HepG2 (cell line): Measurements from ENCODE around the gene KATNB1. TPM values are rescaled to one million over a fixed set of nuclear protein-coding genes. Genes with fewer than 3 reads are reported as not detected.

Source experiments
- ATAC-seq: fragments of 200-7000 bp; cut with Tn5 transposase; 3 replicates; pipeline ENCODE4 v1.9.1; 2020; ENCODE audit warnings: mild to moderate bottlenecking, moderate library complexity
- BruUV-seq: library from RNA; stranded (reverse); fragments of 400-500 nt; replicated peaks from 2 replicates; lab custom pipeline; 2021; lab: Mats Ljungman, UMichigan
- CTCF ChIA-PET: fragments of 300-600 bp; formaldehyde crosslinking; extraction: SDS; loops from one replicate; lab custom pipeline; 2021; ENCODE audit warnings: low total read pairs, inconsistent platforms, low intra/inter-chr PET ratio; lab: Yijun Ruan, JAX
- POLR2A ChIA-PET: fragments of 350-600 bp; sonication (Branson Sonifier 250); formaldehyde crosslinking; loops from one replicate; lab custom pipeline; 2020; ENCODE audit warnings: antibody characterized with exemption, inconsistent platforms; lab: Yijun Ruan, JAX
- DNase-seq: peaks from one replicate; pipeline ENCODE4 v3.0.0-alpha.2; 2015; ENCODE audit warnings: low spot score
- FAIRE-seq: peaks from 3 replicates; lab custom pipeline; 2011; peaks lifted over from hg19 to GRCh38; lab: Jason Lieb, UNC
- H2AFZ ChIP-seq: one replicate; pipeline ENCODE4 v1.6.1; 2011; ENCODE audit warnings: low read length, inconsistent platforms
- H3K27ac ChIP-seq: fragments of 300-600 bp; 3 replicates; pipeline ENCODE4 v1.8.0; 2011; ENCODE audit warnings: mixed run types, mild to moderate bottlenecking, mixed read lengths, low read length, inconsistent platforms; ENCODE audit not compliant: insufficient read depth; ENCODE audit errors: extremely low read length
- H3K27me3 ChIP-seq, 2 experiments: fragments of 200-600 bp in 1 of 2; 2 replicates in 1 of 2; 3 replicates in 1 of 2; pipeline versions ENCODE4 v1.6.0 to v1.8.0; 2011; ENCODE audit warnings: low read length in 2 of 2, mild to moderate bottlenecking in 2 of 2, moderate library complexity in 2 of 2, inconsistent platforms in 1 of 2; ENCODE audit not compliant: insufficient read depth in 2 of 2, control insufficient read depth in 1 of 2
- H3K36me3 ChIP-seq, 2 experiments: fragments of 200-600 bp in 1 of 2; replicated peaks in 1 of 2; 2 replicates in 1 of 2; 3 replicates in 1 of 2; pipeline versions ENCODE4 v1.5.1 to v1.8.0; 2011; ENCODE audit warnings: low read length in 2 of 2, inconsistent platforms in 1 of 2; ENCODE audit not compliant: insufficient read depth in 2 of 2, control insufficient read depth in 1 of 2
- H3K4me1 ChIP-seq: 2 replicates; pipeline ENCODE4 v1.5.1; 2012; ENCODE audit warnings: low read length, inconsistent platforms; ENCODE audit not compliant: insufficient read depth
- H3K4me2 ChIP-seq: 2 replicates; pipeline ENCODE4 v1.6.0; 2011; ENCODE audit warnings: low read depth, low read length, inconsistent platforms
- H3K4me3 ChIP-seq, 3 experiments: fragments of 200-600 bp in 1 of 3; sonication (generic), shearing (Covaris generic) in 1 of 3; replicated peaks in 1 of 3; 2 replicates each; pipeline ENCODE4 v1.5.1; 2011 to 2016; ENCODE audit warnings: low read length in 3 of 3, inconsistent platforms in 2 of 3, low read depth in 2 of 3, mild to moderate bottlenecking in 2 of 3, control low read depth in 1 of 3, mixed read lengths in 1 of 3; ENCODE audit not compliant: insufficient read depth in 1 of 3
- H3K79me2 ChIP-seq: one replicate; pipeline ENCODE4 v1.6.1; 2011; ENCODE audit warnings: low read length, inconsistent platforms; ENCODE audit not compliant: insufficient read depth
- H3K9ac ChIP-seq: 2 replicates; pipeline ENCODE4 v1.6.0; 2011; ENCODE audit warnings: mild to moderate bottlenecking, low read depth, low read length, inconsistent platforms; ENCODE audit not compliant: insufficient read depth
- H3K9me3 ChIP-seq: 2 replicates; pipeline ENCODE4 v1.5.1; 2012; ENCODE audit warnings: mild to moderate bottlenecking, low read length
- H4K20me1 ChIP-seq: 2 replicates; pipeline ENCODE4 v1.6.0; 2011; ENCODE audit warnings: inconsistent platforms, mild to moderate bottlenecking, low read length, moderate library complexity; ENCODE audit not compliant: insufficient read depth
- CTCF ChIP-seq: sonication (generic); formaldehyde crosslinking; IDR thresholded peaks from 2 replicates; pipeline ENCODE4 v1.5.0; 2020; ENCODE audit warnings: mild to moderate bottlenecking, missing genetic modification reagents, moderate library complexity
- GMEB1 ChIP-seq: sonication (generic); formaldehyde crosslinking; IDR thresholded peaks from 2 replicates; pipeline ENCODE4 v1.5.1; 2020; ENCODE audit warnings: missing genetic modification reagents, mild to moderate bottlenecking, borderline replicate concordance
- HES4 ChIP-seq: sonication (generic); formaldehyde crosslinking; IDR thresholded peaks from 2 replicates; pipeline ENCODE4 v1.9.0; 2021; ENCODE audit warnings: mild to moderate bottlenecking, missing genetic modification reagents, borderline replicate concordance
- SIX4 ChIP-seq: sonication (generic); formaldehyde crosslinking; IDR thresholded peaks from 2 replicates; pipeline ENCODE4 v1.4.0; 2020; ENCODE audit warnings: missing genetic modification reagents
- ZNF24 ChIP-seq: fragments of 450-650 bp; IDR thresholded peaks from 2 replicates; pipeline ENCODE4 v1.6.1; 2017; ENCODE audit warnings: antibody characterized with exemption, mild to moderate bottlenecking
- WGBS: methylation state at CpG from one replicate; pipeline ENCODE4 v1.1.6; 2017; ENCODE audit warnings: low lambda C conversion rate; 5-methylcytosine and 5-hydroxymethylcytosine counted together
- in situ Hi-C: cut with HindIII; loops from 2 replicates; pipeline ENCODE4 v1.10.0; 2017; ENCODE audit warnings: low pct_unique_long_range_greater_than_20kb; ENCODE audit not compliant: extremely low pct_ligation_motif_present
- intact Hi-C: fragments of 100-400 bp; cut with micrococcal nuclease; formaldehyde crosslinking; loops from one replicate; pipeline ENCODE4 v1.10.0; 2022; ENCODE audit not compliant: unreplicated experiment
- polyA plus RNA-seq, 8 experiments: library from polyadenylated mRNA; depleted of rRNA in 3 of 8; stranded (reverse) in 7 of 8; unstranded in 1 of 8; fragments of >200 nt; fragmentation: Illumina TruSeq in 4 of 8; extraction: Trizol in 4 of 8; gene quantifications; 2 replicates each; pipeline versions ENCODE4 v1.2.1 to v1.2.3, GENCODE V29; 2011 to 2016; ENCODE audit warnings: low read depth in 4 of 8, missing spikeins in 1 of 8, mixed read lengths in 1 of 8; ENCODE audit not compliant: insufficient read depth in 1 of 8
- total RNA-seq, 5 experiments: library from RNA; depleted of rRNA; stranded (reverse); fragments of >200 nt; fragmentation: Illumina TruSeq; extraction: Trizol; gene quantifications; 2 replicates each; pipeline ENCODE4 v1.2.3, GENCODE V29; 2016; ENCODE audit warnings: low read depth in 1 of 5
- TF ChIP-seq, protein P1 (sequence below), 2 experiments: sonication (generic) in 1 of 2; formaldehyde crosslinking in 1 of 2; IDR thresholded peaks; 2 replicates each; pipeline versions ENCODE4 v1.4.0 to v1.6.1; 2018 to 2020; ENCODE audit warnings: missing genetic modification reagents in 2 of 2, borderline replicate concordance in 1 of 2, low read depth in 1 of 2, mild to moderate bottlenecking in 1 of 2, missing biosample characterization in 1 of 2
- TF ChIP-seq, protein P2 (sequence below), 2 experiments: IDR thresholded peaks; 2 replicates each; pipeline ENCODE4 v1.6.1; 2011 to 2012; ENCODE audit warnings: low read length in 2 of 2, borderline replicate concordance in 1 of 2, low read depth in 1 of 2, mild to moderate bottlenecking in 1 of 2, moderate library complexity in 1 of 2

The KATNB1 gene
- total and polyA plus RNA-seq, 2 of the 13 experiments (the other 11 are each of a cell fraction or from before 2014, with no cell fraction given), result 31.5 to 43.5 TPM

- TF ChIP-seq CTCF, result 0 out of 2 replicates have a peak, but pooled peaks have one; percentile 8
Measured at GRCh38 chr16:57727610-57728009, 8.0 kb upstream of the KATNB1 start (continued).

- ChIA-PET POLR2A (no interaction called here), CTCF (no interaction called here)
- intact Hi-C loops (no loop called here), in situ Hi-C loops (loop anchor here (5.0 kb wide), 1 partner anchor 126 kb away; no protein-coding TSS in a partner anchor)
- no TSS peak for BruUV-seq
- H3K79me2 ChIP-seq, result no peaks in the 10 kb centered on the region
- no peak overlapping the region for H3K27ac ChIP-seq
- DNase-seq (no peak), FAIRE-seq (no peak), ATAC-seq (no peak)
- no peaks in the 10 kb centered on the region for H3K36me3 ChIP-seq
- no peak overlapping the region for H2AFZ ChIP-seq
- no peaks in the 10 kb centered on the region for H3K9me3 ChIP-seq
- no peaks in the 10 kb centered on the region for H3K27me3 ChIP-seq
- H3K4me2 ChIP-seq, result no peak overlapping the region
- H3K4me1 ChIP-seq, result peaks cover 10% of the 10 kb centered on the region
- H3K4me3 ChIP-seq, result no peak overlapping the region
- H4K20me1 ChIP-seq, result no peaks in the 10 kb centered on the region
- no peak overlapping the region for H3K9ac ChIP-seq
- 88% methylated on average over 14 of the region's 14 CpGs for WGBS
- TF ChIP-seq, protein P1, sequence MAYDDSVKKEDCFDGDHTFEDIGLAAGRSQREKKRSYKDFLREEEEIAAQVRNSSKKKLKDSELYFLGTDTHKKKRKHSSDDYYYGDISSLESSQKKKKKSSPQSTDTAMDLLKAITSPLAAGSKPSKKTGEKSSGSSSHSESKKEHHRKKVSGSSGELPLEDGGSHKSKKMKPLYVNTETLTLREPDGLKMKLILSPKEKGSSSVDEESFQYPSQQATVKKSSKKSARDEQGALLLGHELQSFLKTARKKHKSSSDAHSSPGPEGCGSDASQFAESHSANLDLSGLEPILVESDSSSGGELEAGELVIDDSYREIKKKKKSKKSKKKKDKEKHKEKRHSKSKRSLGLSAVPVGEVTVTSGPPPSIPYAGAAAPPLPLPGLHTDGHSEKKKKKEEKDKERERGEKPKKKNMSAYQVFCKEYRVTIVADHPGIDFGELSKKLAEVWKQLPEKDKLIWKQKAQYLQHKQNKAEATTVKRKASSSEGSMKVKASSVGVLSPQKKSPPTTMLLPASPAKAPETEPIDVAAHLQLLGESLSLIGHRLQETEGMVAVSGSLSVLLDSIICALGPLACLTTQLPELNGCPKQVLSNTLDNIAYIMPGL (CRISPR knock-in tag; IDR thresholded peaks at IDR 0.05; ENCODE audit: borderline replicate concordance in 1 of 2, low read depth in 1 of 2), result no peak
- TF ChIP-seq SIX4 (CRISPR knock-in tag), result no peak
- TF ChIP-seq GMEB1 (CRISPR knock-in tag), result no peak
- no peak for TF ChIP-seq HES4 (CRISPR knock-in tag)
- TF ChIP-seq, protein P2, sequence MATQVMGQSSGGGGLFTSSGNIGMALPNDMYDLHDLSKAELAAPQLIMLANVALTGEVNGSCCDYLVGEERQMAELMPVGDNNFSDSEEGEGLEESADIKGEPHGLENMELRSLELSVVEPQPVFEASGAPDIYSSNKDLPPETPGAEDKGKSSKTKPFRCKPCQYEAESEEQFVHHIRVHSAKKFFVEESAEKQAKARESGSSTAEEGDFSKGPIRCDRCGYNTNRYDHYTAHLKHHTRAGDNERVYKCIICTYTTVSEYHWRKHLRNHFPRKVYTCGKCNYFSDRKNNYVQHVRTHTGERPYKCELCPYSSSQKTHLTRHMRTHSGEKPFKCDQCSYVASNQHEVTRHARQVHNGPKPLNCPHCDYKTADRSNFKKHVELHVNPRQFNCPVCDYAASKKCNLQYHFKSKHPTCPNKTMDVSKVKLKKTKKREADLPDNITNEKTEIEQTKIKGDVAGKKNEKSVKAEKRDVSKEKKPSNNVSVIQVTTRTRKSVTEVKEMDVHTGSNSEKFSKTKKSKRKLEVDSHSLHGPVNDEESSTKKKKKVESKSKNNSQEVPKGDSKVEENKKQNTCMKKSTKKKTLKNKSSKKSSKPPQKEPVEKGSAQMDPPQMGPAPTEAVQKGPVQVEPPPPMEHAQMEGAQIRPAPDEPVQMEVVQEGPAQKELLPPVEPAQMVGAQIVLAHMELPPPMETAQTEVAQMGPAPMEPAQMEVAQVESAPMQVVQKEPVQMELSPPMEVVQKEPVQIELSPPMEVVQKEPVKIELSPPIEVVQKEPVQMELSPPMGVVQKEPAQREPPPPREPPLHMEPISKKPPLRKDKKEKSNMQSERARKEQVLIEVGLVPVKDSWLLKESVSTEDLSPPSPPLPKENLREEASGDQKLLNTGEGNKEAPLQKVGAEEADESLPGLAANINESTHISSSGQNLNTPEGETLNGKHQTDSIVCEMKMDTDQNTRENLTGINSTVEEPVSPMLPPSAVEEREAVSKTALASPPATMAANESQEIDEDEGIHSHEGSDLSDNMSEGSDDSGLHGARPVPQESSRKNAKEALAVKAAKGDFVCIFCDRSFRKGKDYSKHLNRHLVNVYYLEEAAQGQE (IDR thresholded peaks at IDR 0.05; ENCODE audit: borderline replicate concordance in 1 of 2, low read depth in 1 of 2, low read length in 2 of 2), result no peak
- TF ChIP-seq ZNF24, result no peak
Measured at GRCh38 chr16:57728336-57729181, 7.0 kb upstream of the KATNB1 start.
